ENCODE data around the gene THRSP. TPM values are rescaled to one million over a fixed set of nuclear protein-coding genes. Genes with fewer than 3 reads are reported as not detected.

The THRSP gene
- total and polyA plus RNA-seq, 10 of the 15 experiments (the other 5 are each of a cell fraction or from before 2014, with no cell fraction given): 0.18 TPM; not detected in 9

GRCh38 chr11:78079232-78080083 is 15.8 kb downstream of the THRSP start, which contains the start of gene NDUFC2 (continued):
- TF ChIP-seq CEBPZ (IDR thresholded peaks at IDR 0.05; ENCODE audit: low read depth, low read length) (no peak), KAT2A (conservative IDR thresholded peaks at IDR 0.05; ENCODE audit: control insufficient read depth, low read depth, low read length) (no peak), EZH2 (IDR thresholded peaks at IDR 0.05; ENCODE audit: borderline replicate concordance, control insufficient read depth, low read depth, low read length) (no peak), CHD1 (IDR thresholded peaks at IDR 0.05; ENCODE audit: low read depth, low read length) (0 out of 2 replicates have a peak, but pooled peaks have one; percentile 60), SKIL (IDR thresholded peaks at IDR 0.05; ENCODE audit: low read depth, poor library complexity, severe bottlenecking) (no peak), BRCA1 (IDR thresholded peaks at IDR 0.05; ENCODE audit: low read depth, low read length) (no peak), TCF12 (IDR thresholded peaks at IDR 0.05; ENCODE audit: low read depth, low read length) (peak; percentile 68; the same call in 1 of the 2 replicates), TCF7 (IDR thresholded peaks at IDR 0.05; ENCODE audit: borderline replicate concordance) (peak; percentile 71; the same call in 1 of the 2 replicates), HDAC6 (IDR thresholded peaks at IDR 0.05; ENCODE audit: unreplicated experiment) (no peak), CREB1 (IDR thresholded peaks at IDR 0.05; ENCODE audit: low read depth) (peak; percentile 72; the same call in 1 of the 2 replicates), ZNF622 (IDR thresholded peaks at IDR 0.05) (no peak), MAX (IDR thresholded peaks at IDR 0.05; ENCODE audit: low read depth, low read length) (peak; percentile 72), LARP7 (IDR thresholded peaks at IDR 0.05) (peak; percentile 81), HSF1 (IDR thresholded peaks at IDR 0.05; ENCODE audit: low read depth, low read length) (no peak), ZNF207 (IDR thresholded peaks at IDR 0.05; ENCODE audit: borderline replicate concordance) (no peak), ETV6 (conservative IDR thresholded peaks at IDR 0.05 in 1 of 2, IDR thresholded peaks at IDR 0.05 in 1 of 2; ENCODE audit: borderline replicate concordance in 1 of 2, low read depth in 1 of 2) (peak in 1 of 2 experiments; percentile 53; a peak in 1 of 4 replicates), REST (IDR thresholded peaks at IDR 0.05; ENCODE audit: low read depth, low read length) (no peak; the same call in 1 of the 2 replicates), ATF7 (IDR thresholded peaks at IDR 0.05; ENCODE audit: low read depth) (no peak)

All from GM12878 (cell line).